Astrocyte (in vitro differentiated cells and primary cell): ENCODE measurements around the gene RTTN.

Experiments used
- EZH2 ChIP-seq: IDR thresholded peaks from 2 replicates; pipeline ENCODE4 v1.6.1; 2012; ENCODE audit warnings: mild to moderate bottlenecking, low read length, inconsistent platforms; ENCODE audit not compliant: insufficient read depth
- TF ChIP-seq, protein P1 (sequence below): IDR thresholded peaks from 2 replicates; pipeline ENCODE4 v1.5.1; 2011; ENCODE audit warnings: low read depth, mild to moderate bottlenecking, inconsistent platforms, low read length, moderate library complexity; ENCODE audit not compliant: insufficient read depth

DNA sequence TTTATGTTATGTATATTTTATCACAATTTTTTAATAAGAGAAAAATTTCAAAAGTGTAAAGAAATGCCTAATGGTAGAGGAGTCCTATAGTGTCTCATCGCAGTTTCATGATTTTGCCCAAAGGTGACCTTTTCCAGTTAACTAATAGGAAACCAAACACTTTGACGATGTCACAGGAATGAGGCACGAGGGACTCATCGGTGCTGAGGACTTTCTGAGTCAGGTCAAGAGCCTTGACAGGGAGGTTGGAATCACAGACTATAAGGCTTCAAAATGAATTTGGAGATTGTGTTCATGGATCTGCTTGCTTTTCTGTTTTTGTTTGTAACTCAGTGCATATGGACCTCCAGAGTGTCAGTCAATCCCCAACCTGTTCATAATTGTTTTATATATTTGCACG is 15.1 kb upstream of the RTTN start:
- TF ChIP-seq, protein P1, sequence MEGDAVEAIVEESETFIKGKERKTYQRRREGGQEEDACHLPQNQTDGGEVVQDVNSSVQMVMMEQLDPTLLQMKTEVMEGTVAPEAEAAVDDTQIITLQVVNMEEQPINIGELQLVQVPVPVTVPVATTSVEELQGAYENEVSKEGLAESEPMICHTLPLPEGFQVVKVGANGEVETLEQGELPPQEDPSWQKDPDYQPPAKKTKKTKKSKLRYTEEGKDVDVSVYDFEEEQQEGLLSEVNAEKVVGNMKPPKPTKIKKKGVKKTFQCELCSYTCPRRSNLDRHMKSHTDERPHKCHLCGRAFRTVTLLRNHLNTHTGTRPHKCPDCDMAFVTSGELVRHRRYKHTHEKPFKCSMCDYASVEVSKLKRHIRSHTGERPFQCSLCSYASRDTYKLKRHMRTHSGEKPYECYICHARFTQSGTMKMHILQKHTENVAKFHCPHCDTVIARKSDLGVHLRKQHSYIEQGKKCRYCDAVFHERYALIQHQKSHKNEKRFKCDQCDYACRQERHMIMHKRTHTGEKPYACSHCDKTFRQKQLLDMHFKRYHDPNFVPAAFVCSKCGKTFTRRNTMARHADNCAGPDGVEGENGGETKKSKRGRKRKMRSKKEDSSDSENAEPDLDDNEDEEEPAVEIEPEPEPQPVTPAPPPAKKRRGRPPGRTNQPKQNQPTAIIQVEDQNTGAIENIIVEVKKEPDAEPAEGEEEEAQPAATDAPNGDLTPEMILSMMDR = no peak
- no peak for TF ChIP-seq EZH2
